Measurements from ENCODE around the gene DENND4C.

Gene DENND4C

GRCh38 chr9:19270421-19270949 lies 40.0 kb downstream of the DENND4C start:
- TF ChIP-seq, protein P1, sequence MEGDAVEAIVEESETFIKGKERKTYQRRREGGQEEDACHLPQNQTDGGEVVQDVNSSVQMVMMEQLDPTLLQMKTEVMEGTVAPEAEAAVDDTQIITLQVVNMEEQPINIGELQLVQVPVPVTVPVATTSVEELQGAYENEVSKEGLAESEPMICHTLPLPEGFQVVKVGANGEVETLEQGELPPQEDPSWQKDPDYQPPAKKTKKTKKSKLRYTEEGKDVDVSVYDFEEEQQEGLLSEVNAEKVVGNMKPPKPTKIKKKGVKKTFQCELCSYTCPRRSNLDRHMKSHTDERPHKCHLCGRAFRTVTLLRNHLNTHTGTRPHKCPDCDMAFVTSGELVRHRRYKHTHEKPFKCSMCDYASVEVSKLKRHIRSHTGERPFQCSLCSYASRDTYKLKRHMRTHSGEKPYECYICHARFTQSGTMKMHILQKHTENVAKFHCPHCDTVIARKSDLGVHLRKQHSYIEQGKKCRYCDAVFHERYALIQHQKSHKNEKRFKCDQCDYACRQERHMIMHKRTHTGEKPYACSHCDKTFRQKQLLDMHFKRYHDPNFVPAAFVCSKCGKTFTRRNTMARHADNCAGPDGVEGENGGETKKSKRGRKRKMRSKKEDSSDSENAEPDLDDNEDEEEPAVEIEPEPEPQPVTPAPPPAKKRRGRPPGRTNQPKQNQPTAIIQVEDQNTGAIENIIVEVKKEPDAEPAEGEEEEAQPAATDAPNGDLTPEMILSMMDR (conservative IDR thresholded peaks at IDR 0.05; ENCODE audit: low read depth, low read length), result no peak
- DNase-seq (ENCODE audit: low read depth), result no peak
- no peak overlapping the region for H3K4me3 ChIP-seq (ENCODE audit: low read depth, low read length)

- DNase-seq (ENCODE audit: low read depth), result peak; percentile 13
- TF ChIP-seq, protein P1 (conservative IDR thresholded peaks at IDR 0.05; ENCODE audit: low read depth, low read length), result no peak
- H3K4me3 ChIP-seq (ENCODE audit: low read depth, low read length), result no peak overlapping the region
Measured at GRCh38 chr9:19271081-19271480, 40.6 kb downstream of the DENND4C start.

GRCh38 chr9:19281801-19282200 lies 51.3 kb downstream of the DENND4C start:
- TF ChIP-seq, protein P1 (conservative IDR thresholded peaks at IDR 0.05; ENCODE audit: low read depth, low read length), result no peak
- DNase-seq (ENCODE audit: low read depth), result no peak
- no peak overlapping the region for H3K4me3 ChIP-seq (ENCODE audit: low read depth, low read length)

DNA sequence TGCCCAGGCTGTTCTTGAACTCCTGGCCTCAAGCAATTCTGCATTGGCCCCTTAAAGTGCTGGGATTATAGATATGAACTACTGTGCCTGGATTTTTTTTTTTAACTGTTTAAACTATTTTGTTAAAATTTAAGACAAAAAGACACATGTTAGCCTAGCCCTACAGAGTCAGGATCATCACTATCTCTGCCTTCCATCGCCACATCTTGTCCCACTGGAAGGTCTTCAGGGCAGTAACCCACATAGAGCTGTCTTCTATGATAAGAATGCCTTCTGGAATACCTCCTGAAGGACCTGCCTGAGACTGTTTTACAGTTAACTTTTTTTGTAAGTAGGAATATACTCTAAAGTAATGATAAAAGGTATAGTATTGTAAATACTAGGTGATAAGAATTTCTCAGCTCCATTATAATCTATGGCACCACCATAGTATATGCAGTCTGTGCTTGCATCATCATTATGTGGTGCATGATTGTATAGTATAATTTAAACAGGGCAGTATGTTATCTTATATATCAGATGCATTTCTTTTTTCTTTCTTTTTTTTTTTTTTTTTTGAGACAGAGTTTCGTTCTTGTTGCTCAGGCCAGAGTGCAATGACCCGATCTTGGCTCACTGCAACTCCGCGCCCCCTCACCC lies 52.7 kb downstream of the DENND4C start:
- DNase-seq (ENCODE audit: low read depth), result no peak
- H3K4me3 ChIP-seq (ENCODE audit: low read depth, low read length), result no peak overlapping the region
- TF ChIP-seq, protein P1 (conservative IDR thresholded peaks at IDR 0.05; ENCODE audit: low read depth, low read length), result no peak

DNA sequence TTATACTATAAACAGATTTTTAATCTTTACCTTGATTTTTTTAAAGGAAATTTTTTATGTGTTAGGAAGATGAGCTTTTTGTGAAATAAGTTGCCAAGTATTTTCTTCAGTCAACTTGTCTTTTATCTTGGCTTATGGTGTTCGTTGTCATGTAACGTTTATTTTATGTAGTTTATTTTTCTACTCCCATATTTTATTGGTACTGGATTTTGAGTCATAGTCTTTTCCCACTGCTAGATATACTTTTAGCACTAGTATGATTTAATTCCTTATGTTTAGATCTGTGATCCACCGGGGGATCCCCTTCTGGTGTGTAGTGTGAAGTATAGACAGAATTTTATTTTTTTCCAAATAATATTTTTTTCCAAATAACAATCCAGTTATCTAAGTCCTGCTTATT lies 54.2 kb downstream of the DENND4C start:
- TF ChIP-seq, protein P1 (conservative IDR thresholded peaks at IDR 0.05; ENCODE audit: low read depth, low read length), result no peak
- H3K4me3 ChIP-seq (ENCODE audit: low read depth, low read length), result no peak overlapping the region
- no peak for DNase-seq (ENCODE audit: low read depth)

DNA sequence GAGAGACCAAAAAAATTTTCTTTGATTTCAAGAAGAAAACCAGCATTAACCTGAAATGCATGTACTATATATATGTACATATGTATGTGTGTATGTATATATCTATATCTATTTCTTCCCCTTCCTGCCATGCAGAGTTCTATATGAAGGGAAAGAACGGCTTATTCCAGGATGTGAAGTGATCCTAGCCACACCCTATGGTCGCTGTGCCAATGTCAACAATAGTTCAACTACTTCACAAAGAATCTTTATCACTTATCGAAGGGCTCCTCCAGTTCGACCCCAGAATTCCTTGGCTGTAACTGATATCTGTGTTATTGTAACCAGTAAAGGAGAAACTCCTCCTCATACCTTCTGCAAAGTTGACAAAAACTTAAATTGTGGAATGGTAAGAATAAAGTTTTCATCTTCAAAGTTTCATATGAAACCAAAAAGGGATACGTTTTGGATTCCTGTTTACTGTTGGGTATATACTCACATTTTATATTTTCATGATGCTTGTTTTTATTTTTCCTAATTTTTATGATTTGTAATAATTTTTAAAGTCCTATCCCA lies 56.2 kb downstream of the DENND4C start:
- TF ChIP-seq, protein P1 (conservative IDR thresholded peaks at IDR 0.05; ENCODE audit: low read depth, low read length), result no peak
- H3K4me3 ChIP-seq (ENCODE audit: low read depth, low read length), result no peak overlapping the region
- DNase-seq (ENCODE audit: low read depth), result peak; percentile 32

GRCh38 chr9:19288081-19288480 lies 57.6 kb downstream of the DENND4C start:
- TF ChIP-seq, protein P1 (conservative IDR thresholded peaks at IDR 0.05; ENCODE audit: low read depth, low read length), result no peak
- no peak for DNase-seq (ENCODE audit: low read depth)
- no peak overlapping the region for H3K4me3 ChIP-seq (ENCODE audit: low read depth, low read length)

Data from choroid plexus epithelial cell (primary cell).